A673 (cell line): ENCODE results near the gene HAAO.

ENCODE experiments used
- EZH2 ChIP-seq: fragments of 200-600 bp; sonication (generic); IDR thresholded peaks from 2 replicates; pipeline ENCODE4 v1.6.1; 2017; ENCODE audit warnings: borderline replicate concordance, low read depth, mild to moderate bottlenecking, mixed read lengths, antibody characterized with exemption, low read length; ENCODE audit not compliant: poor library complexity, severe bottlenecking
- TF ChIP-seq, protein P1 (sequence below): fragments of 300-800, 200-600 bp; sonication (generic); conservative IDR thresholded peaks from 2 replicates; pipeline ENCODE4 v1.5.1; 2017; ENCODE audit warnings: low read depth, mild to moderate bottlenecking, antibody characterized with exemption, low read length, moderate library complexity, mixed read lengths

DNA sequence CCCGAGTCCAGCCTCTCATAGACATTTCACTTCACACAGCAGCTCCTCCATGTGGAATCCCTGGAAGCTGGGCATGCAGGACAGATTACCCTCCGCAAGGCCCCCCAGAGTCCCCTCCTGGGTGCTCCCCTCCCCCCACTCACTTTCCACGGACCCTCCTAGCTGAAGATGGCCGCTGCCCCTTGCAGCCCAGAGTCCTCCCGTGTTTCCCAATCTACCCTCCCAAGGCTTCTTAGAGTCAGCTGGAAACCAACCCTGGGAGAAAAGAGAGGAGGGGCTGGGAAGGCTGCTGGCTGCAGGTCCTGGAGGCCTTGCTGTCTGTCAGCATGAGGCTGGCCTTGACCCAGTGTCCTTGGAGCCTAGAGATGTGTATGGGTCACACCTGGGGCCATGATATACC is 49.0 kb upstream of the HAAO start:
- TF ChIP-seq, protein P1, sequence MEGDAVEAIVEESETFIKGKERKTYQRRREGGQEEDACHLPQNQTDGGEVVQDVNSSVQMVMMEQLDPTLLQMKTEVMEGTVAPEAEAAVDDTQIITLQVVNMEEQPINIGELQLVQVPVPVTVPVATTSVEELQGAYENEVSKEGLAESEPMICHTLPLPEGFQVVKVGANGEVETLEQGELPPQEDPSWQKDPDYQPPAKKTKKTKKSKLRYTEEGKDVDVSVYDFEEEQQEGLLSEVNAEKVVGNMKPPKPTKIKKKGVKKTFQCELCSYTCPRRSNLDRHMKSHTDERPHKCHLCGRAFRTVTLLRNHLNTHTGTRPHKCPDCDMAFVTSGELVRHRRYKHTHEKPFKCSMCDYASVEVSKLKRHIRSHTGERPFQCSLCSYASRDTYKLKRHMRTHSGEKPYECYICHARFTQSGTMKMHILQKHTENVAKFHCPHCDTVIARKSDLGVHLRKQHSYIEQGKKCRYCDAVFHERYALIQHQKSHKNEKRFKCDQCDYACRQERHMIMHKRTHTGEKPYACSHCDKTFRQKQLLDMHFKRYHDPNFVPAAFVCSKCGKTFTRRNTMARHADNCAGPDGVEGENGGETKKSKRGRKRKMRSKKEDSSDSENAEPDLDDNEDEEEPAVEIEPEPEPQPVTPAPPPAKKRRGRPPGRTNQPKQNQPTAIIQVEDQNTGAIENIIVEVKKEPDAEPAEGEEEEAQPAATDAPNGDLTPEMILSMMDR: no peak
- no peak for TF ChIP-seq EZH2
